Stimulated activated CD8-positive, alpha-beta memory T cell treated with anti-CD3 and anti-CD28 coated beads, Interleukin-12 subunit alpha, Interleukin-12 subunit beta, amount 100 ng/mL, for 4 hours (primary cell): ENCODE results near the gene JAK3.
"Not testable (repeated sequence)": the region's sequence is repeated elsewhere in the genome, so short reads cannot be mapped to it uniquely, and the experiment has no call there.

ENCODE experiments used
- DNase-seq: peaks from one replicate; pipeline ENCODE4 v3.0.0-alpha.2; 2020; ENCODE audit warnings: low read depth

Gene JAK3

GRCh38 chr19:17777840-17778239, 69.9 kb downstream of the JAK3 start:
- DNase-seq, result not testable (repeated sequence)

GRCh38 chr19:17775991-17776803, 71.6 kb downstream of the JAK3 start:
- DNase-seq, result no peak

DNA sequence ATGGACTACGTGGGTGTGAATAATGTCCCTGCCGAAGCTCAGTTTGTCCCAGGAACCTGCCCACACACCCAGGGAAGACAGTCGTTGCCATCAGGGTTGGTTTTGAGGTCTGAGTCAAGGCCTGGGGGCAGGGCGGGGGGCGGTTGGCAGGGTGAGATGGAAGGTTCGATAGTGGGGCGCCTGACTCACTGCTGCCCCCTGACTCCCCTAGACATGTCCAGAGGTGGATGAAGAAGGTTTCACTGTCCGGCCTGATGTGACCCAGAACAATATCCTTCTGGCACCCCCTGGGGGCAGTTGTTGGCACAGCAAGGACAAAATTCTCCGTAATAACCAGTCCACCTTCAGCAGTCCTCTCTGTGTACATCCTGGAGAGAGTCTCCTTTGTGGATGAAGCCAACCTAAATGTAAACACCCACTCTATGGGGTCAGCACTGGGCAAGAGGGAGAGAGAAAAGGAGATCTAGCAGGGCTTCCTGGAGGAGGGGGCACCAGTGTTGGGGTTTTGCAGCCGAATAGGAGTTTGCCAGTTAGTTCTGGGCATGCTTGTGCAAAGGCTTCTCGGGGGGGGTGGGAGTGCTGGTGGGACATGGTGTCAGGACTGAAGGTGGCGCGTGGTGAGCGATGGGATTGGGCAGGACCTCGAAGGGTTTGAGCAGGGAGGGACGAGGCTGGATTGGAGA, 72.4 kb downstream of the JAK3 start:
- no peak for DNase-seq
